ENCODE data around the gene SP2. TPM values are rescaled to one million over a fixed set of nuclear protein-coding genes. Genes with fewer than 3 reads are reported as not detected.

SP2 gene
- polyA plus RNA-seq, 3 donors, result 3.1 to 26.7 (median 6.8) TPM

DNA sequence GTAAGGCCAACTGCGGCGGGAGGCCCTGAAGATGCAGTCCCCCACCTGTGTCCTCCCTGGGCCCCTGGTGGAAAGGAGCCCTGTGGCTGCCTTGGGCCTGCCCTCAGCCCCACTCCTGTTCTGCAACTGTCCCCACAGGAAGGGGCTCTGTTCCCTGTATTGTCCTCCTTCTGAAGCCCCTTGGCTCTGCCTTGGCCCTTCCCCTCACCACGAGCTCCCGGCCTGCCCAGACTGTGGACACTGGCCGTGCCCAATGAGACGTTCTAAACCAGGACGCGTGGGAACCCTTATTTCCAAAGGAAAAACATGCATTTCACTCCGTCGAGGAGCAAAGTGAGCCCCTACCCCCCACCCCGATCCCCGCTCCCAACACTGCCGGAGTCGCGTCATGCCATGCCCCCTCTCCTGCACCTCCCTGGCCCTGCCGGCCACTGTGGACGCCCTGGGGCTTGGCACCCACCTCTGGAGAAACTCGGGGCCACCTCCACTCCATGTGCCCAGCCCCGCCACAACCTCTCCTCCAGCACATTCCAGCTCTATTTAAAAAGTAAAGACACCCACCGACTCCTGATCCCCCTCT is 31.9 kb downstream of the SP2 start:
- Histone ChIP-seq H3K4me1 (ENCODE audit: control insufficient read depth in 1 of 2, insufficient read depth in 2 of 2, low read length in 2 of 2) (no peaks in the 10 kb centered on the region), H3K36me3 (replicated peaks in 1 of 2; ENCODE audit: control insufficient read depth in 1 of 2, insufficient read depth in 2 of 2, low read length in 2 of 2) (peaks cover 65 to 83% of the 10 kb centered on the region in 2 donors), H3K9me3 (replicated peaks in 1 of 2; ENCODE audit: control insufficient read depth in 1 of 2, insufficient read depth in 1 of 2, low read length in 2 of 2) (no peaks in the 10 kb centered on the region), H4K20me1 (ENCODE audit: insufficient read depth, low read length) (no peaks in the 10 kb centered on the region), H3K4me2 (replicated peaks; ENCODE audit: extremely low read depth, low read length, poor library complexity, severe bottlenecking) (no peak overlapping the region), H3K27me3 (ENCODE audit: control insufficient read depth in 2 of 2, insufficient read depth in 2 of 2, low read length in 2 of 2) (no peaks in the 10 kb centered on the region), H2AFZ (ENCODE audit: insufficient read depth, low read depth, low read length, poor library complexity, severe bottlenecking) (no peak overlapping the region), H3K27ac (ENCODE audit: low read depth in 1 of 2, low read length in 2 of 2) (no peak overlapping the region), H3K9ac (ENCODE audit: insufficient read depth, low read length, poor library complexity, severe bottlenecking) (no peak overlapping the region), H3K4me3 (replicated peaks in 1 of 3; ENCODE audit: low read depth in 2 of 3, low read length in 3 of 3) (no peak overlapping the region), H3K79me2 (ENCODE audit: insufficient read depth, low read length) (no peaks in the 10 kb centered on the region)
- no peak overlapping the region for H3K27ac Mint-ChIP-seq
- no peak overlapping the region for H3K4me3 Mint-ChIP-seq
- no peak for DNase-seq
- H3K27me3 Mint-ChIP-seq (ENCODE audit: low read depth in 3 of 3), result peaks cover 0 to 2% (median 2%) of the 10 kb centered on the region in 3 donors
- H3K4me1 Mint-ChIP-seq, result peaks cover 3% of the 10 kb centered on the region
- TF ChIP-seq, protein P1, sequence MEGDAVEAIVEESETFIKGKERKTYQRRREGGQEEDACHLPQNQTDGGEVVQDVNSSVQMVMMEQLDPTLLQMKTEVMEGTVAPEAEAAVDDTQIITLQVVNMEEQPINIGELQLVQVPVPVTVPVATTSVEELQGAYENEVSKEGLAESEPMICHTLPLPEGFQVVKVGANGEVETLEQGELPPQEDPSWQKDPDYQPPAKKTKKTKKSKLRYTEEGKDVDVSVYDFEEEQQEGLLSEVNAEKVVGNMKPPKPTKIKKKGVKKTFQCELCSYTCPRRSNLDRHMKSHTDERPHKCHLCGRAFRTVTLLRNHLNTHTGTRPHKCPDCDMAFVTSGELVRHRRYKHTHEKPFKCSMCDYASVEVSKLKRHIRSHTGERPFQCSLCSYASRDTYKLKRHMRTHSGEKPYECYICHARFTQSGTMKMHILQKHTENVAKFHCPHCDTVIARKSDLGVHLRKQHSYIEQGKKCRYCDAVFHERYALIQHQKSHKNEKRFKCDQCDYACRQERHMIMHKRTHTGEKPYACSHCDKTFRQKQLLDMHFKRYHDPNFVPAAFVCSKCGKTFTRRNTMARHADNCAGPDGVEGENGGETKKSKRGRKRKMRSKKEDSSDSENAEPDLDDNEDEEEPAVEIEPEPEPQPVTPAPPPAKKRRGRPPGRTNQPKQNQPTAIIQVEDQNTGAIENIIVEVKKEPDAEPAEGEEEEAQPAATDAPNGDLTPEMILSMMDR (IDR thresholded peaks at IDR 0.05), result no peak
- peaks cover 79 to 82% of the 10 kb centered on the region in 2 donors for H3K36me3 Mint-ChIP-seq
- intact Hi-C loops (cut with micrococcal nuclease), result no loop called here
- WGBS (ENCODE audit: insufficient coverage), result 94% methylated on average over 17 of the region's 20 CpGs
- peaks cover 0 to 2% (median 0%) of the 10 kb centered on the region in 7 donors for H3K9me3 Mint-ChIP-seq

DNA sequence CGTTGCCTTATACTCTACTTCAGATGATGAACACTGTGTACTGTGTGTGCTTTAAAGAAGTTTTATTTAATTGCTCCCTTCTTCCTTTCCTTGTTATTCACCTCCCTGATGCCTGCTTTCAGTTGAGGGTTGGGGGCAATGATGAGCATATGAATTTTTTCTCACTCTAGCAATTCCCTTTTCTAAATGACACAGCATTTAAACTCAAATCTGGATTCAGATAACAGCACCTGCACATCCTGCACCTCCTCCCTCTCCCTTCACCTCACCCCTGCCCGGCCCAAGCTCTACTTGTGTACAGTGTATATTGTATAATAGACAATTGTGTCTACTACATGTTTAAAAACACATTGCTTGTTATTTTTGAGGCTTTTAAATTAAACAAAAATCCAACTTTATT is 32.4 kb downstream of the SP2 start:
- no peak for DNase-seq
- Histone ChIP-seq H3K27me3 (ENCODE audit: control insufficient read depth in 2 of 2, insufficient read depth in 2 of 2, low read length in 2 of 2) (no peaks in the 10 kb centered on the region), H3K4me3 (replicated peaks in 1 of 3; ENCODE audit: low read depth in 2 of 3, low read length in 3 of 3) (no peak overlapping the region), H3K4me2 (replicated peaks; ENCODE audit: extremely low read depth, low read length, poor library complexity, severe bottlenecking) (no peak overlapping the region), H3K27ac (ENCODE audit: low read depth in 1 of 2, low read length in 2 of 2) (no peak overlapping the region), H3K36me3 (replicated peaks in 1 of 2; ENCODE audit: control insufficient read depth in 1 of 2, insufficient read depth in 2 of 2, low read length in 2 of 2) (peaks cover 60 to 83% of the 10 kb centered on the region in 2 donors), H3K79me2 (ENCODE audit: insufficient read depth, low read length) (no peaks in the 10 kb centered on the region), H3K4me1 (ENCODE audit: control insufficient read depth in 1 of 2, insufficient read depth in 2 of 2, low read length in 2 of 2) (no peaks in the 10 kb centered on the region), H4K20me1 (ENCODE audit: insufficient read depth, low read length) (no peaks in the 10 kb centered on the region), H2AFZ (ENCODE audit: insufficient read depth, low read depth, low read length, poor library complexity, severe bottlenecking) (no peak overlapping the region), H3K9me3 (replicated peaks in 1 of 2; ENCODE audit: control insufficient read depth in 1 of 2, insufficient read depth in 1 of 2, low read length in 2 of 2) (no peaks in the 10 kb centered on the region), H3K9ac (ENCODE audit: insufficient read depth, low read length, poor library complexity, severe bottlenecking) (no peak overlapping the region)
- Mint-ChIP-seq H3K36me3 (peaks cover 76 to 81% of the 10 kb centered on the region in 2 donors), H3K4me3 (no peak overlapping the region), H3K4me1 (peaks cover 3% of the 10 kb centered on the region), H3K9me3 (peaks cover 0 to 2% (median 0%) of the 10 kb centered on the region in 7 donors), H3K27me3 (ENCODE audit: low read depth in 3 of 3) (peaks cover 0 to 2% (median 2%) of the 10 kb centered on the region in 3 donors), H3K27ac (no peak overlapping the region)
- WGBS (ENCODE audit: insufficient coverage), result no CpG with 5 or more reads among the region's 2 CpGs
- TF ChIP-seq, protein P1 (IDR thresholded peaks at IDR 0.05), result no peak
- intact Hi-C loops (cut with micrococcal nuclease), result no loop called here
